Brain microvascular endothelial cell (primary cell): ENCODE data around the gene NBPF26.
"Not testable (repeated sequence)": the region's sequence is repeated elsewhere in the genome, so short reads cannot be mapped to it uniquely, and the experiment has no call there.

Experiments used
- DNase-seq: peaks from one replicate; pipeline ENCODE4 v3.0.0-alpha.2; 2020
- H3K27ac ChIP-seq: fragments of 250-450 bp; sonication (Bioruptor Pico); 2 replicates; pipeline ENCODE4 v1.5.1; 2020; ENCODE audit warnings: mild to moderate bottlenecking, moderate library complexity
- H3K27me3 ChIP-seq: fragments of 250-450 bp; sonication (Bioruptor Pico); replicated peaks from 2 replicates; pipeline ENCODE4 v1.5.1; 2020; ENCODE audit warnings: mild to moderate bottlenecking
- H3K36me3 ChIP-seq: fragments of 250-450 bp; sonication (Bioruptor Pico); replicated peaks from 2 replicates; pipeline ENCODE4 v1.5.1; 2020; ENCODE audit warnings: mild to moderate bottlenecking
- H3K4me3 ChIP-seq: 2 replicates; pipeline ENCODE4 v1.5.1; 2011; ENCODE audit warnings: low read depth, mild to moderate bottlenecking, control low read depth, low read length, moderate library complexity
- in situ Hi-C: cut with HindIII; loops from 2 replicates; pipeline ENCODE4 v1.10.0; 2017; ENCODE audit warnings: low sequenced_read_pairs, low pct_ligation_motif_present

Gene NBPF26

DNA sequence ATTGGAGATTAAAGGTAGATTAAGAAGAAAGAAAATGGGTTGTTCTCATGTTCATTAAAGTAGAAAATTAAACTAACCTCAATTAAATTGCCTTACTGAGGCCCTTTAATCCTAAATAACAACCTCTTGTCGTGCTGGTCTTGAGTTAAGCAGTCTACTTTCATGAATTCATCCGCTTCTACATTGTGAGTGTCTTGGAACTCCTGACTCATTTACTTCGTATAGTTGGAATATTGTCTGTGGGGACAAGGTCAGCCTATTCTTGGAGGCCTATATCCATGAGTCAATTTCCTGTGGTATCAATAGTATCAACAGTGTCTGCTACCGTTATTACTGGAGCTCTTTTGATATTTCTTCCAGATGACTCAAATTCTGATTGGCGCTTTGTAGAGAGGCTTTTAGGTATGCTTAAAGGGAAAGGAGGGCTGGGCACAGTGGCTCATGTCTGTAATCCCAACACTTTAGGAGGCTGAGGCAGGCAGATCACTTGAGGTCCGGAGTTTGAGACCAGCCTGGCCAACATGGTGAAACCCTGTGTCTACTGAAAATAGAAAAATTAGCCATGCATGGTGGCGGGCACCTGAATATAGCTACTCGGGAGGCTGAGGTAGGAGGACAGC, 136.0 kb downstream of the NBPF26 start:
- in situ Hi-C loops, H3K27ac ChIP-seq, H3K27me3 ChIP-seq, H3K36me3 ChIP-seq, H3K4me3 ChIP-seq: not testable (repeated sequence)
- peak; percentile 45 for DNase-seq

DNA sequence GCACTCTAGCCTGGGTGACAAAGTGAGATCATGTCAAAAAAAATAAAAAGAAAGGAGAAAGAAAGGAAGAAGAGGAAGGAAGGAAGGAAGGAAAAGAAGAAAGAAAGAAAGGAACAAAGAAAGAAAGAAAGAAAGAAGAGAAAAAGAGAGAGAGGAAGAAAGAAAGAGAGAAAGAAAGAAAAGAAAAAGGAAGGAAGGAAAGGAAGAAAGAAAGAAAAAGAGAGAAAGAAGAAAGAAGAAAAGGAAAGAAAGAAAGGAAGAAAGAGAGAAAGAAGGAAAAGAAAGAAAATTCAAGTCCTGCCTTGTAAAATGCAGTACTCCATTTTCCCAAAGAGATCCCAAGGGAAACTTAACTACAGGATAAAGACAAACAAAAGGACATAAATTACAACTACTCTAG, 154.5 kb downstream of the NBPF26 start:
- in situ Hi-C loops, H3K27ac ChIP-seq, H3K36me3 ChIP-seq, H3K27me3 ChIP-seq, H3K4me3 ChIP-seq, DNase-seq: not testable (repeated sequence)

- in situ Hi-C loops, H3K4me3 ChIP-seq, H3K36me3 ChIP-seq, H3K27me3 ChIP-seq, H3K27ac ChIP-seq, DNase-seq: not testable (repeated sequence)
These were observed 156.3 kb downstream of the NBPF26 start for GRCh38 chr1:120880056-120880455.

DNA sequence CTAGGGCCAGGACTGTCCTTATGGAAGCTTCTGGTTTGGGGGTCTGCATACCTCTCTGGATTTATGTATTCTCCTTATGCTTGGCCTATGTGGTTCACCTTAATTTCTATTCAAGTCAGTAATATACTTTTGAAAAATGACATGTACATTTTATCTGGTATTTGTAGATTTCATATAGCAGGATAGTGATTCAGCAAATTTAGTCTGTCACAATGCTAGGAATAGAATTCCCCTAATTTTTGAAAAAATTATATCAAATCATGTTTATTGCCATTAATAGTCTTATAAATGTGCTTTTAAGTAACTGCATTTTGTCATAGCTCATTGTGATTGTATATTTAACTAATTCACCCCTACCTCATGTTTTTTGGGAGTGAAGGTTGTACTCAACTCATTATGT, 158.2 kb downstream of the NBPF26 start:
- H3K36me3 ChIP-seq, DNase-seq, H3K27ac ChIP-seq, in situ Hi-C loops, H3K4me3 ChIP-seq, H3K27me3 ChIP-seq: not testable (repeated sequence)
